Left renal cortex interstitium (tissue), 4 donors: ENCODE data around the gene KCNQ1. TPM values are rescaled to one million over a fixed set of nuclear protein-coding genes. Genes with fewer than 3 reads are reported as not detected.

ENCODE experiments used
- DNase-seq, 4 donors: peaks; one replicate each; pipeline ENCODE4 v3.0.0-alpha.2; 2013; ENCODE audit warnings: low read depth in 4 of 4, low spot score in 2 of 4, missing footprints in 1 of 4
- polyA plus RNA-seq, 4 donors: library from polyadenylated mRNA; unstranded; fragments of 120-200 nt; gene quantifications; one replicate each; pipeline ENCODE4 v1.2.1, GENCODE V29; 2013; ENCODE audit not compliant: insufficient read length in 4 of 4

The KCNQ1 gene
- polyA plus RNA-seq, 4 donors = 10.4 to 14.8 (median 13.1) TPM

DNA sequence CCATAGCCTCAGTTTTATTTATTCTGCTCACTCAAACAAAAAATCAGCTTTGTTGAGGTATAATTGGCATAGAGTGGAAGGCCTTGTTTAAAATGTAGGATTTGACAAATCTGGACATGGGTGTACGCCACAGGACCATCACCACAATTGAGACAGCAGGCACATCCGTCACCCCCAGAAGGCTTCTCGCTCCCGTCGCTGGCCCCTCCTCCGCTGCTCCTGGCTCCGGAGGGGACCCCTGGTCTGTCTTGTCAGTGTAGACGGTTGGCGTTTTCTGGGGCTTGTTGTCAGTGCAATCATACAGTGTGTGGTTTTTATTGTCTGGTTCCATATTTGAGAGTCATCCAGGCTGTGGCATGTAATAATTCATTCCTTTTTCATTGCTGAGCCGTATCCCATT lies 97.6 kb downstream of the KCNQ1 start:
- no peak for DNase-seq

- no peak for DNase-seq
Measured at GRCh38 chr11:2547806-2548205, 103.0 kb downstream of the KCNQ1 start.

- no peak for DNase-seq
Measured at GRCh38 chr11:2548596-2548995, 103.8 kb downstream of the KCNQ1 start.

DNA sequence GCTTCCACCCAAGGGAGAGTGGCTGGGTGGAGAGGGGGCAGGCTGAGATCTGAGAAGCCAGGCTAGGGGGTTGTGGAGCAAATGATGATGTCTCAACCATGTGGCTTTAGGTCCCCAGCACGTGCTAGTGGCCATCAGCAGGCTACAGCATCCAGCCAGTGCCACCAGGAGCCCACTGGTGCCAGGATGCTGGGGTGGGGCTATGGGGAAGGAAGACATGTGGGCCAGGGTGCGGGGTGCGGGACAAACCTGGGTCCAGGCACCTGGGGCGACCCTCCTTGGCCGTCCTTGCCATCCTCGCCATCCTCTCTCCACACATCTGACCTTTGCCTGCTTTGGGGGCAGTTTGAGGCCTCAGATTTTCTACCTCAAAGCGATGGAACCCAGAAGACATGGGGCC lies 104.3 kb downstream of the KCNQ1 start:
- DNase-seq = no peak

DNA sequence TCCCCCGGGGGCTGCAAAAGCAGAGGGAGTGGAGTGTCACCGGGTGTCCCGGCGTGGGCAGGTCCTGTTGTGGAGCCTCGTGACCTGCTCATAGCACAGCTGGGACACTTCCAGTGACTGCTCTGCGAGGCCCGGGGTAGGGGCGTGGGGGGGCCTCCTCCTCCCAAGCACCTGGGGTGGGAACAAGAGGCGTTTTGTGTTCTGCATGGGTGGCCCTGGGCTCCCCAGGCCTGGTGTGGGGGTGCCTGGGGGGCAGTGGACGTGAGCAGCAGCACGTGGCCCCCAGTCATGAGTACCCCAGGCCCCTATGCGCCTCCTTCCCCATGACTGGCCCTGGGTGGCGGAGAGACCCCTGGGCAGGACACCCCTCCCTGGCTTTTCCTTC lies 104.7 kb downstream of the KCNQ1 start:
- DNase-seq = no peak

DNA sequence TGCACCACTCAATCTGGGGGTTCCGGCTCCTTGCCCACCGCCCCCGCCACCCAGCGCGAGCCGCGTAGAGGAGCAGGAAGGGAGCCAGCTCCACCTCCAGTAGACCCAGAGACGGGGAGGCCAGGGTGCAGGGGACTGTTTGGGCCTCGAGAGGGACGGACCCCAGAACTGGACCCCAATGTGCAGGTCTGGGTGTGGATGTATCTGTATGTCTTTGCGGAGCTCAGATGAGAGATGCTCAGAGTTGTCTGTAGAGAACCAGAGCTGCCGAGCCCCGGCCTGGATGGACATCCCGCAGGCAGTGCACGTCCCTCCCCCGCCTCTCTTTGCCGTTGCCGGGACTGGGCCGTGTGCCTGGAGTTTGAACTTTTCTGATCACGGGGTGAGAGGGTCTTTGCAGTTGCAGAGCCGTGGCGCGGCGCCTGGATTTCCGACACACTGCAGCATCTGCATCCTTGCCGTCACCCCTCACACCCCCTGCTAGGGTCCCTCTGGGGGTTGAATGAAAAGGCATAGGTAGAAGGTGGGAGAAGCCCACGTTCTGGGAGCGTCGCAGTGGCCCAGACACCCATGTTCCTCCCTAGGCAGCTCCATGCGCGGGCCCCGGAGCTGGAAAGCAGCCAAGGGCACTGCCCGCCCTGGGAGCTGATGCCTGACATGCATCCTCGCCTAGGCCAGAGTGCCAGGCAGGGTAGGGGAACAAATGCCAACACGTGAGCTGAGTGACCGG lies 105.2 kb downstream of the KCNQ1 start:
- no peak for DNase-seq

GRCh38 chr11:2550606-2550970 lies 105.8 kb downstream of the KCNQ1 start:
- DNase-seq = no peak

GRCh38 chr11:2551131-2551530 lies 106.3 kb downstream of the KCNQ1 start:
- DNase-seq = no peak

DNA sequence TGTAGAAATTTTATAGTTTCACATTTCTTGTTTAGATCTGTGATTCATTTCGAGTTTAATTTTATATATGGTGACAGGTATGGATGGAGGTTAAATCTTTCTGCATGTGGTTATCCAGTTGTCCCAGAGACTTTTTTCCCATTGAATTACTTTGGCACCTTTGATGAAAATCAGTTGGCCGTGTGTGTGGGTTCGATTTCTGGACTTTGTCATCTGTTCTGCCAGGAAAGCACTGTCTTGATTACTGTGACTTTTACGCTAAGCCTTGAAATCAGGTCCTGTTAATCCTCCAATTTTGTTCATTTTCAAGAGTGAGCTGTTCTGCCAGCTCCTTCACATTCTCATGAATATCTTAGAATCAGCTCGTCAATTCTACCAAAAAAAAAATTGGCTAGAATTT lies 107.4 kb downstream of the KCNQ1 start:
- DNase-seq = no peak

- DNase-seq = no peak
Measured at GRCh38 chr11:2553198-2553597, 108.4 kb downstream of the KCNQ1 start.

DNA sequence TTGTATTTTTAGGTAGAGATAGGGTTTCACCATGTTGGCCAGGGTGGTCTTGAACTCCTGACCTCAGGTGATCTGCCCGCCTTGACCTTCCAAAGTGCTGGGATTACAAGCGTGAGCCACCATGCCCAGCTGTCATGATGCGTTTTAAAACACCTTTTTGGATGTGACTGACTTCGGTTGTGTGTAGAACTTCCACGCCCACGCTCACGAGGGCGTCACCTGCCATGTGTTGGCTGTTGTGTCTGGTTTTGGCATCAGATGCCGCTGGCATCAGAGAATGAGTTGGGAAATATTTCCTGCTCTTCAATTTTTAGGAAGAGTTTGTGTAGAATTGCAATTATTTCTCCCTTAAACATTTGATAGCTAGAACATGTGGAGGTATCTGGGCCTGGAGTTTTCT lies 109.1 kb downstream of the KCNQ1 start:
- no peak for DNase-seq

GRCh38 chr11:2554338-2555207 lies 109.8 kb downstream of the KCNQ1 start:
- no peak for DNase-seq

DNA sequence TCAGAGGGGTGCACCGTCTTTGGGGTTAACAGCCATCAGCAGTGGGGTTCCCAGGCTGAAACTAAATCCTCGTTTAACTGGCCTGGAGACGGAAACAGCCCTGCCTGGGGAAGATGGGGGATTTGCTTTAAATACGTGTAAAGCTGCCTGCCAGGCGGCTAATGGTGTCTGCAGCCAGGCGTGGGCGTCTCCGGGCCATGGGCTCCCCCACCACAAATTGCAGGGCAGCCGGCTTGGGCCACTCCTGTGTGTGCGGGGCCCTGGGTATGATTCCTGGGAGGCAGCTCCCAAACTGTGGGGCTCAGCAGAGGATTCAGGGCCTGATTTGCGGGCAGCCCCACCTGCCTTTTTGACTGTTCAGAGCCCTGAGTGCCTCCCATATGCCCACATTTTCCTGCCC lies 110.5 kb downstream of the KCNQ1 start:
- DNase-seq = no peak

DNA sequence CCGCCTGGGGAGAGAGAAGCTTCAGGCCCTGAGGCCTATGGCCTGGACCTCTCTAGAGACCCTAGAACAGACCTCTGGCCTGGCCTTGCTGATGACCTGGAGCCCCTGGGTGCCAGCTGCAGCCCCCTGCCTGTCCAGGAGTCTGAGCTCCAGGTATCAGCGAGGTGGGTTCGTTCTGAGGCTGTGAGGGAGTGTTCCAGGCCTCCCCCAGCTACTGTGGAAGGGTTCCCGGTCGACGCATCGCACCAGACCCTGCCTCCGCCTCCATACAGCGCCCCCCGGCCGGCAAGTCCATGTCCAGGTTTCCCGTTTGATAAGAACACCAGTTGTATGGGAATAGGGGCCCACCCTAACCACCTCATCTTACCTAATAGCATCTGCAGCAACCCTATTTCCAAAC lies 111.1 kb downstream of the KCNQ1 start:
- DNase-seq = no peak

- DNase-seq = no peak
Measured at GRCh38 chr11:2557381-2557780, 112.6 kb downstream of the KCNQ1 start.

DNA sequence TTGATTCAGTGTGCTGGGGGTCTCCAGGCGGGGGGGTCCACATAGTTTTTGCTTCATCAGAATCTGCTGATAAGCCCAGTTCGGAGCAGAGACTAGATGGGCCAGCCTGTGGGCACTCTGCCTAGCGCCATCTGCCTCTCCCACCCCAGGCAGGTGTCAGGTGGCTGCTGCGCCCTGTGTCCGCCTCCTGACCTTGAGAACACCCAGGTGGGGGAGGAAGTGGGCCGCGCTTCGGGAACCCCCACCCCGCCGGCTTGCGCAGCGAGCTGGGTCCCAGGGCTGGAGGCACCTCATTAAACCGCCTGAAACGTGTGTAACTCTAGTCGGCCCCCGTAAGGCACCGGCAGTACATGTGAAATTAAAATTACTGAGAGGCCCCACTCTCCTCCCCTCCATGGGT lies 113.6 kb downstream of the KCNQ1 start:
- no peak for DNase-seq

DNA sequence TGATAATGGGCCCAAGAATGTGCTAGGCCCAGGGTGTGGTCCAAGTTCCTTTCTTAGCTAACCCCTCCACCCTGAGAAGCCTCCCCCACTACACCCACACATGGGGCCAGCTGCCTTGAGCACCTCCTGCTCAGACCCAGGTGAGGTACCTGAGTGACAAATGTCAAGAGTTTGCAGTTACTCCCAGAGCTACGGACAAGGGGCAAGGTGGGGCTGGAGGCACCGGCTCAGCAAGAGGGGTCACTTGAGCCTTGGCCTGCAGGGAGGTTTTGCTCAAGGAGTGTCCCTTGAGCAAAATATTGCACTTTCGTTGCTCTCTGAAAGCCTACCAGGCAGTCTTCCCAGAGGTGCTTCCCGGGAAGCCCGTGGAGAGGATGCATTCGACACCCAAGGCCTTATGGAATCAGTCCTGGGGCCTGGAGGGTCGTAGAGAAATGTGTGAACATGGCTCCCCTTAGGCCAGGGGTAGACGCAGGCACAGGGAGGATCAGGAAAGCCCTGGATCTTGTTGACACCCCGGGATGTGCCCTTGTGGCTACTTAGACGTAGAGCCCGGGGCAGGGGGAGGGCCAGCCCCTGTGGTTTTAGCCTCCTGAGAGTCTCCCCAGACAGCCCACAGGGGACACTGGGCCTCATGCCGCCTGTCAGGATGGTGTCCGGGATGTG lies 114.2 kb downstream of the KCNQ1 start:
- no peak for DNase-seq

DNA sequence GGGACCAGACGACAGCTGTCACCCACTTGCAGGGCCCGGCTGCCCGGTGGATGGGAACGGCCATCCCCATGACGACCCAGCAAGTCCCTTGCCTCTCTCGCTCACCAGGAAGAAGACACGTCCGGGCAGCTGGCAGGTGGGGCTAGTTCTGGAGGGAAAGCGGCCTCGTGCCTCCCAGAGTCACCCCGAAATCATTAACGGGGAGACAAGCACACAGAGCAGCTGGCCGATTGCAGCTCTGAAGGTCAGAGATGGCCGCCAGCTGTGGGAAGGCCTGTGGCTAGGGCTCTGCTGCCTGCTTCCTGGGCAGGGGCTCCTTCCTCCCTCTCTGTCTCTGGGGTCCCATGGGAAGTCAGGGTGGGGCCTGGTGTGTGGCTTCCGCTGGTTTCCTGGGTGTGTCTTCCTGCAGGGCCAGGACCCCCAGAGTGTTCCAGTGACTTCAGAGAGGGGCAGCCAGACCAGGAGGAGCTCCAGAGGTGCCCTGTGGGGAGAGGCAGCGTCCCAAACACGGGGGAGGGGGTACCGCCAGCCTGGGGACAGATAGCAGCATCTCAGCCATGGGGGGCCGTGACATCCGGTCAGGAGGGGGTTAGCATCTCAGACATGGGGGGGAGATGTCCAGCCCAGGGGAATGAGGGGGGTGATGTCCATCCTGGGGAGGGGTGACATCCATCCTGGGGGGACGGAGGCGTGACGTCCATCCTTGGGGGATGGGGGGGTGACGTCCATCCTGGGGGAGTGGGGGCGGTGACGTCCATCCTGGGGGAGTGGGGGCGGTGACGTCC lies 114.9 kb downstream of the KCNQ1 start:
- no peak for DNase-seq

DNA sequence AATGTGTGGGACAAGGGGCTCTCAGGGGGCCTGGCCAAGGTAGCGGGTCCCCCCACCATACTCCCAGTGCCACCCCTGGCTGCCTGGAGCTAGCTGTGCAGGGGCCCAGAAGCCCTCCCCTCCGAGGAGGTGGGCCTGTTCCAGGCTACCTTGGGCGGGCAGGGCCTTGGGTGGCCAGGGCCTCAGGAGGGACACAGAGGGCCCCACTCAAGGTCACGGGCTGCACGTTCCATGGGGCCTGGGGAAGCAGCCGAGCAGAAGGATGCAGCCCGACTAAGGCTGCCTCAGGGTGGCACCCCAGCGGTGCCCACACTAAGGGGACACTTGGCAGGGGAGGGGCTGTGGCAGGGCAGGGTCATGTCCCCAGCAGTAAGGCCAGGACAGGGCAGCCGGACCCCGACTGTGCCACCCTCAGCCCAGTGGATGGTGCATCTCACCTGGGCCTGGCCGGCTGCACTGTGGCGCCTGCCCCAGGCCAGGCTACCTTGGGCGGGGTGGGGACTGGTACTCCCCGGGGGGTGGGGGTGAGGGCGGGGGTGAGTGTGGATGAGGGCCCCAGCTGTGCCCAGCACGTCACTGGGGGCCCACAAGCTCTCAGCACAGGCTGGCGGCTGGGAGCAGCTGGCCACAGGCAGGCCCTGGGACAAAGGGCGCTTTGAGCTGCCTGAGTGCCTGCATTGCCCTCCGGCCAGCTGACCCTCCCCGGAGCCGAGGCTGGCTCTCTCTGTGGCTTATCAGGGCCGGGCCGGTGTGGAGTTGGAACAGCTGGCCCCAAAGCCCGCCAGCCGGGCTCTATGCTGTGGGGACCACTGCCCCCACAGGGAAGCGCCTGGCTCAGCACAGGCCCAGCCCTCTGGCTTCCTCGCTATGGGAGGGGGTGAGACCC lies 117.1 kb downstream of the KCNQ1 start:
- DNase-seq = no peak

- DNase-seq = no peak
Measured at GRCh38 chr11:2562890-2563212, 118.0 kb downstream of the KCNQ1 start.
